ENCODE results near the gene SMYD5.

Gene SMYD5

DNA sequence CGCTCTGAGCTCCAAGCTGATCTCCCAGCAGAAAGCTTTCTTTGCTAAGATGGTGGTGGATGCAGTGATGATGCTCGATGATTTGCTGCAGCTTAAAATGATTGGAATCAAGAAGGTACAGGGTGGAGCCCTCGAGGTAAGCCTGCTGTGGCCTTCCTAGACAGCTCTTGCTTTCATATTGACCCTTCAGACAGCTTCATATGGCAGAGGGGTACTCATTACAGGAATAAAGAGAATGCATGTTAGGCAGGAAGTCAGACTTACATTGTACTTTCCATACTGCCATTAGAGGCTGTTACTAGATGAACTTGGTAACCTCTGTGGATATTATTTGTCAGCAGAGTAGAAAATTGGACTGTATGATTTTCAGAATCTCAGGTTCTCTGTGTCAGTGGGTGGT lies 30.5 kb downstream of the SMYD5 start:
- no peak for DNase-seq (ENCODE audit: low read depth)
- Histone ChIP-seq H3K9me3 (ENCODE audit: control insufficient read depth, low read length) (no peaks in the 10 kb centered on the region), H3K4me3 (ENCODE audit: low read length) (no peak overlapping the region), H3K27me3 (replicated peaks; ENCODE audit: control insufficient read depth, insufficient read depth, low read length) (no peaks in the 10 kb centered on the region), H3K9ac (ENCODE audit: low read length) (no peak overlapping the region), H3K4me1 (ENCODE audit: control insufficient read depth, insufficient read depth, low read length) (peaks cover 13% of the 10 kb centered on the region), H3K36me3 (ENCODE audit: control insufficient read depth, insufficient read depth, low read length, severe bottlenecking) (peaks cover 91% of the 10 kb centered on the region)

DNA sequence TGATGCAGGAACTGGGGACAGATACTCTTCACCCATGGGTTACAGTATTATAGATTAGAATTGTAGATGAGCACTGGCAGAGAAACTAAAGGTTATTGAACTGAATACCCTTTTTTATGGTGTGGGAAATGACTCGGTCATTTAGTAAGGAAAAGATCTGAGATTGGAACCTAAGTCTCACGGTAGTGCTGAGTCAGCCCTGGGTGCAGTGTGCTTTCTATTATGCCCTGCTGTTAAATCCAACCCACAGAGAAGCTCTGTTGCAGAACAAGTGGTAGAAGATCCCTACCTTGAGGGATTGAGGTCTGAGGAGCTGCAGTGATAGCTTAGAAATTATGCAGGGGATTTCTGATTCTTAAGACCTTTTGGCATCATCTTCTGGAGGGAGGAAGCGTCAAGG lies 32.8 kb downstream of the SMYD5 start:
- H3K4me1 ChIP-seq (ENCODE audit: control insufficient read depth, insufficient read depth, low read length): peaks cover 5% of the 10 kb centered on the region
- no peaks in the 10 kb centered on the region for H3K27me3 ChIP-seq (replicated peaks; ENCODE audit: control insufficient read depth, insufficient read depth, low read length)
- no peak overlapping the region for H3K9ac ChIP-seq (ENCODE audit: low read length)
- no peak overlapping the region for H3K4me3 ChIP-seq (ENCODE audit: low read length)
- H3K36me3 ChIP-seq (ENCODE audit: control insufficient read depth, insufficient read depth, low read length, severe bottlenecking): peaks cover 97% of the 10 kb centered on the region
- no peaks in the 10 kb centered on the region for H3K9me3 ChIP-seq (ENCODE audit: control insufficient read depth, low read length)
- no peak for DNase-seq (ENCODE audit: low read depth)

GRCh38 chr2:73249636-73250035 lies 35.6 kb downstream of the SMYD5 start:
- Histone ChIP-seq H3K36me3 (ENCODE audit: control insufficient read depth, insufficient read depth, low read length, severe bottlenecking) (peaks cover 97% of the 10 kb centered on the region), H3K4me1 (ENCODE audit: control insufficient read depth, insufficient read depth, low read length) (no peaks in the 10 kb centered on the region), H3K4me3 (ENCODE audit: low read length) (no peak overlapping the region), H3K9me3 (ENCODE audit: control insufficient read depth, low read length) (no peaks in the 10 kb centered on the region), H3K9ac (ENCODE audit: low read length) (no peak overlapping the region), H3K27me3 (replicated peaks; ENCODE audit: control insufficient read depth, insufficient read depth, low read length) (no peaks in the 10 kb centered on the region)
- no peak for DNase-seq (ENCODE audit: low read depth)

DNA sequence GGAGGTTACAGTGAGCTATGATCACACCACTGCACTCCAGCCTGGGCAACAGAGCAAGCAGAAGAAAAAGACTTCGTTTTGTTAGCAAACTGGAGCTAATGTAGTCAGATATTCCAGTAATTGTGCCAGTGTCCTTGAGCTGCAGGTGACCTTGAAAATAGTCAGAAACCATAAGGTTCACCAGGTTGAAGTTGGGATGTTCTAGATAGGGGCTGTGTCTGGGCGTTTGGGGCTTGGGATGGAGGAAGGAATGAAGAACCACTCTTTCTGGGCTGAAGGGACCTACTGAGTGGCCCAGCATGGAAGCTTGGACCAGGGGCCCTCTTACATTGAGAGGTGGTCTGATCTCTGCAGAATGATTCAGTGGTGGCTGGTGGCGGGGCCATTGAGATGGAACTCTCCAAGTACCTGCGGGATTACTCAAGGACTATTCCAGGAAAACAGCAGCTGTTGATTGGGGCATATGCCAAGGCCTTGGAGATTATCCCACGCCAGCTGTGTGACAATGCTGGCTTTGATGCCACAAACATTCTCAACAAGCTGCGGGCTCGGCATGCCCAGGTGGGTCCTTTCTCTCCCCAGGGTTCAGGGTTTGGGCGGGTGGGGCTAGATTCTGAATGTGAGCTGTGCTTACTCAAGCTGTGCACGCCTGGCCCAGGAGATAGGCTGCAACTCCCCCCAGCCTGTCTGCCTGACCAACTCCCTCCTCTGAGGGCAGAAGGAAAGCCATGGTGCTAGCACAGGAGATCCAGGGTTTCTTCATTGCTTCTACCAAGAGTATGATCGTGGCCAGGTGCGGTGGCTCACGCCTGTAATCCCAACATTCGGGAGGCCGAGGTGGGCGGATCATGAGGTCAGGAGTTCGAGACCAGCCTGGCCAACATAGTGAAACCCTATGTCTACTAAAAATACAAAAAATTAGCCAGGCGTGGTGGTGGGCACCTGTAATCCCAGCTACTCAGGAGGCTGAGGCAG lies 37.1 kb downstream of the SMYD5 start:
- DNase-seq (ENCODE audit: low read depth): no peak
- H3K36me3 ChIP-seq (ENCODE audit: control insufficient read depth, insufficient read depth, low read length, severe bottlenecking): peaks cover 85% of the 10 kb centered on the region

DNA sequence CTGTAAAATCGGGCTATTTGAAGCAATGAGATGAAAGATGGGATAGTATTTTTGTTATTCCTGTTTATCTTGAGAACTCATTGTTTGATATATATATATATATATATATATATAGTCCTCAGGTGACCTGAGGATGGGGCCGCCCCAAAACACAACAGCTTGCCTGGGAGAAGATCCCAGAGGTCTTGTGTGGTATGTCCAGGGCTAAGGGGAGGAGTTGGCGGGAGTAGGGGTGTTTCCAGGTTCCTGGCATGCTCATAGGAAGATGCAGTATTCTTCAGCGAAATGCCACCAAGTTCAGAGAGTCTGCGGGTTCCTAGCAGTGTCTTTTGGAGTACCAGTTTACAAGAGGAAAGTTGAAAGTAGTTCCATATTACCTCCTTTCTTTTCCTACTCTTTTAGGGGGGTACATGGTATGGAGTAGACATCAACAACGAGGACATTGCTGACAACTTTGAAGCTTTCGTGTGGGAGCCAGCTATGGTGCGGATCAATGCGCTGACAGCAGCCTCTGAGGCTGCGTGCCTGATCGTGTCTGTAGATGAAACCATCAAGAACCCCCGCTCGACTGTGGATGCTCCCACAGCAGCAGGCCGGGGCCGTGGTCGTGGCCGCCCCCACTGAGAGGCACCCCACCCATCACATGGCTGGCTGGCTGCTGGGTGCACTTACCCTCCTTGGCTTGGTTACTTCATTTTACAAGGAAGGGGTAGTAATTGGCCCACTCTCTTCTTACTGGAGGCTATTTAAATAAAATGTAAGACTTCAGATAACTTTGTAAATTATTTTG lies 38.4 kb downstream of the SMYD5 start:
- Histone ChIP-seq H3K4me3 (ENCODE audit: low read length) (no peak overlapping the region), H3K9me3 (ENCODE audit: control insufficient read depth, low read length) (no peaks in the 10 kb centered on the region), H3K4me1 (ENCODE audit: control insufficient read depth, insufficient read depth, low read length) (peaks cover 3% of the 10 kb centered on the region), H3K27me3 (replicated peaks; ENCODE audit: control insufficient read depth, insufficient read depth, low read length) (no peaks in the 10 kb centered on the region), H3K9ac (ENCODE audit: low read length) (no peak overlapping the region), H3K36me3 (ENCODE audit: control insufficient read depth, insufficient read depth, low read length, severe bottlenecking) (peaks cover 72% of the 10 kb centered on the region)
- DNase-seq (ENCODE audit: low read depth): no peak

More for the DNA sequence above, 37.1 kb downstream of the SMYD5 start:
- Histone ChIP-seq H3K4me1 (ENCODE audit: control insufficient read depth, insufficient read depth, low read length) (peaks cover 3% of the 10 kb centered on the region), H3K4me3 (ENCODE audit: low read length) (no peak overlapping the region), H3K9ac (ENCODE audit: low read length) (no peak overlapping the region), H3K9me3 (ENCODE audit: control insufficient read depth, low read length) (no peaks in the 10 kb centered on the region), H3K27me3 (replicated peaks; ENCODE audit: control insufficient read depth, insufficient read depth, low read length) (no peaks in the 10 kb centered on the region)

DNA sequence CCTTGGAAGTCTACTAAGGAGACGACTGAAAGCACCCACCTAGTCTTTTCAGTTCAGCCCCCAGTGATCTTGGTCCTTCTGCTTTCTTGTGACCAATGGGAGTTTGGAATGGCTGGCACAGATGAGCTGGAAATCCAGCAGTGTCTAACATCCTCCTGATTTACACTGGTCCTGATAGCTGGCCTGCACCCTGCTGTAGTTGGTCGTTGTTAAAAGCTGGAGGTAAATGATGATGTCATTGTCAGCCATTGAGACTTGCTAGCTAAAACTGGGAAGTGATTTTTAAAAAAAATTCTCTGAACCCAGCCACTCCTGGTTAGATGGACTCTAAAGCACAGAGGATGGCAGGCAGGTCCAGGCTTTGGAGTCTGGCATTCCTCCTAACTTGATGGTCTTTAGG lies 39.4 kb downstream of the SMYD5 start:
- Histone ChIP-seq H3K27me3 (replicated peaks; ENCODE audit: control insufficient read depth, insufficient read depth, low read length) (no peaks in the 10 kb centered on the region), H3K4me3 (ENCODE audit: low read length) (no peak overlapping the region), H3K36me3 (ENCODE audit: control insufficient read depth, insufficient read depth, low read length, severe bottlenecking) (peaks cover 63% of the 10 kb centered on the region), H3K4me1 (ENCODE audit: control insufficient read depth, insufficient read depth, low read length) (peaks cover 3% of the 10 kb centered on the region), H3K9me3 (ENCODE audit: control insufficient read depth, low read length) (no peaks in the 10 kb centered on the region), H3K9ac (ENCODE audit: low read length) (no peak overlapping the region)
- DNase-seq (ENCODE audit: low read depth): no peak

GRCh38 chr2:73253901-73254300 lies 39.9 kb downstream of the SMYD5 start:
- H3K4me1 ChIP-seq (ENCODE audit: control insufficient read depth, insufficient read depth, low read length): peaks cover 3% of the 10 kb centered on the region
- H3K9me3 ChIP-seq (ENCODE audit: control insufficient read depth, low read length): no peaks in the 10 kb centered on the region
- no peak for DNase-seq (ENCODE audit: low read depth)
- H3K36me3 ChIP-seq (ENCODE audit: control insufficient read depth, insufficient read depth, low read length, severe bottlenecking): peaks cover 58% of the 10 kb centered on the region
- H3K4me3 ChIP-seq (ENCODE audit: low read length): no peak overlapping the region
- no peaks in the 10 kb centered on the region for H3K27me3 ChIP-seq (replicated peaks; ENCODE audit: control insufficient read depth, insufficient read depth, low read length)
- H3K9ac ChIP-seq (ENCODE audit: low read length): no peak overlapping the region

GRCh38 chr2:73254343-73255006 lies 40.4 kb downstream of the SMYD5 start:
- Histone ChIP-seq H3K4me1 (ENCODE audit: control insufficient read depth, insufficient read depth, low read length) (peaks cover 3% of the 10 kb centered on the region), H3K36me3 (ENCODE audit: control insufficient read depth, insufficient read depth, low read length, severe bottlenecking) (peaks cover 52% of the 10 kb centered on the region), H3K4me3 (ENCODE audit: low read length) (no peak overlapping the region), H3K9ac (ENCODE audit: low read length) (no peak overlapping the region), H3K27me3 (replicated peaks; ENCODE audit: control insufficient read depth, insufficient read depth, low read length) (no peaks in the 10 kb centered on the region), H3K9me3 (ENCODE audit: control insufficient read depth, low read length) (no peaks in the 10 kb centered on the region)
- no peak for DNase-seq (ENCODE audit: low read depth)

DNA sequence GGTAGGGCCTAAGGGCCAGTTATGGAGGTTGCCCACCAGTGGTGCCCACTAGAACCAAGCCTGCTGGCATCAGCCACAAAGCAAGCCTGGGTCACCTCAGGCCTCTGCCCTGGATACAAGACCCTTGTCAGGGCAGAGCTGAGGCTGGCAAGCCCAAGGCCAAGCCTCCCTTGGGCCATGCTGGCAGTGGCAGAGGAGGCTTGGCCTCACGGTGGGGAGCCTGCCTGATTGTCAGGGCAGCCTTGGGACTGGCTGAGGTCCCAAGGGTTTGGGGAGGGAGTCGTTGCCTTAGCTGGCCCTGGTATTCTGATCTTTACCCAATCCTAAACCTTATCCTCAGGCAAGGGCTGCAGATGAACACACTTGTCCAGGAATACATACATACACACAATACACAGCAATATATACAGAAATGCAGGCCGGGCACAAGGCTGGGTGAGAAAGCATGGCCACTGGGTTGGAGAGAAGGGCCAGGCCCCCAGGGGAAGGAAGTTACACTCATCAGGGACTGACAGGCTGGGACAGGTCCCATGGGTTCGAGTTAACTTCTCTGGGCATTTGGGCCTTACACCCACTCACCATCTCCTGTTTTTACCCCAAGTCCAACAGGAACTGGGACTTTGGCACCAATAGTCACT lies 41.1 kb downstream of the SMYD5 start:
- peaks cover 46% of the 10 kb centered on the region for H3K36me3 ChIP-seq (ENCODE audit: control insufficient read depth, insufficient read depth, low read length, severe bottlenecking)
- no peak for DNase-seq (ENCODE audit: low read depth)
- H3K4me3 ChIP-seq (ENCODE audit: low read length): no peak overlapping the region
- peaks cover 3% of the 10 kb centered on the region for H3K4me1 ChIP-seq (ENCODE audit: control insufficient read depth, insufficient read depth, low read length)
- no peaks in the 10 kb centered on the region for H3K27me3 ChIP-seq (replicated peaks; ENCODE audit: control insufficient read depth, insufficient read depth, low read length)
- H3K9ac ChIP-seq (ENCODE audit: low read length): no peak overlapping the region
- H3K9me3 ChIP-seq (ENCODE audit: control insufficient read depth, low read length): no peaks in the 10 kb centered on the region

GRCh38 chr2:73255907-73256617 lies 42.0 kb downstream of the SMYD5 start:
- Histone ChIP-seq H3K27me3 (replicated peaks; ENCODE audit: control insufficient read depth, insufficient read depth, low read length) (no peaks in the 10 kb centered on the region), H3K4me1 (ENCODE audit: control insufficient read depth, insufficient read depth, low read length) (peaks cover 3% of the 10 kb centered on the region), H3K9ac (ENCODE audit: low read length) (no peak overlapping the region), H3K36me3 (ENCODE audit: control insufficient read depth, insufficient read depth, low read length, severe bottlenecking) (peaks cover 37% of the 10 kb centered on the region), H3K4me3 (ENCODE audit: low read length) (no peak overlapping the region), H3K9me3 (ENCODE audit: control insufficient read depth, low read length) (no peaks in the 10 kb centered on the region)
- DNase-seq (ENCODE audit: low read depth): no peak
